NCI-H2227 (cell line): ENCODE results near the gene MYOCD.
"Not testable (repeated sequence)": the region's sequence is repeated elsewhere in the genome, so short reads cannot be mapped to it uniquely, and the experiment has no call there.

ENCODE experiments used
- DNase-seq: peaks from one replicate; lab custom pipeline; 2025; ENCODE audit not compliant: unreplicated experiment; lab: John Stamatoyannopoulos, UW

MYOCD gene, protein sequence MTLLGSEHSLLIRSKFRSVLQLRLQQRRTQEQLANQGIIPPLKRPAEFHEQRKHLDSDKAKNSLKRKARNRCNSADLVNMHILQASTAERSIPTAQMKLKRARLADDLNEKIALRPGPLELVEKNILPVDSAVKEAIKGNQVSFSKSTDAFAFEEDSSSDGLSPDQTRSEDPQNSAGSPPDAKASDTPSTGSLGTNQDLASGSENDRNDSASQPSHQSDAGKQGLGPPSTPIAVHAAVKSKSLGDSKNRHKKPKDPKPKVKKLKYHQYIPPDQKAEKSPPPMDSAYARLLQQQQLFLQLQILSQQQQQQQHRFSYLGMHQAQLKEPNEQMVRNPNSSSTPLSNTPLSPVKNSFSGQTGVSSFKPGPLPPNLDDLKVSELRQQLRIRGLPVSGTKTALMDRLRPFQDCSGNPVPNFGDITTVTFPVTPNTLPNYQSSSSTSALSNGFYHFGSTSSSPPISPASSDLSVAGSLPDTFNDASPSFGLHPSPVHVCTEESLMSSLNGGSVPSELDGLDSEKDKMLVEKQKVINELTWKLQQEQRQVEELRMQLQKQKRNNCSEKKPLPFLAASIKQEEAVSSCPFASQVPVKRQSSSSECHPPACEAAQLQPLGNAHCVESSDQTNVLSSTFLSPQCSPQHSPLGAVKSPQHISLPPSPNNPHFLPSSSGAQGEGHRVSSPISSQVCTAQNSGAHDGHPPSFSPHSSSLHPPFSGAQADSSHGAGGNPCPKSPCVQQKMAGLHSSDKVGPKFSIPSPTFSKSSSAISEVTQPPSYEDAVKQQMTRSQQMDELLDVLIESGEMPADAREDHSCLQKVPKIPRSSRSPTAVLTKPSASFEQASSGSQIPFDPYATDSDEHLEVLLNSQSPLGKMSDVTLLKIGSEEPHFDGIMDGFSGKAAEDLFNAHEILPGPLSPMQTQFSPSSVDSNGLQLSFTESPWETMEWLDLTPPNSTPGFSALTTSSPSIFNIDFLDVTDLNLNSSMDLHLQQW

DNA sequence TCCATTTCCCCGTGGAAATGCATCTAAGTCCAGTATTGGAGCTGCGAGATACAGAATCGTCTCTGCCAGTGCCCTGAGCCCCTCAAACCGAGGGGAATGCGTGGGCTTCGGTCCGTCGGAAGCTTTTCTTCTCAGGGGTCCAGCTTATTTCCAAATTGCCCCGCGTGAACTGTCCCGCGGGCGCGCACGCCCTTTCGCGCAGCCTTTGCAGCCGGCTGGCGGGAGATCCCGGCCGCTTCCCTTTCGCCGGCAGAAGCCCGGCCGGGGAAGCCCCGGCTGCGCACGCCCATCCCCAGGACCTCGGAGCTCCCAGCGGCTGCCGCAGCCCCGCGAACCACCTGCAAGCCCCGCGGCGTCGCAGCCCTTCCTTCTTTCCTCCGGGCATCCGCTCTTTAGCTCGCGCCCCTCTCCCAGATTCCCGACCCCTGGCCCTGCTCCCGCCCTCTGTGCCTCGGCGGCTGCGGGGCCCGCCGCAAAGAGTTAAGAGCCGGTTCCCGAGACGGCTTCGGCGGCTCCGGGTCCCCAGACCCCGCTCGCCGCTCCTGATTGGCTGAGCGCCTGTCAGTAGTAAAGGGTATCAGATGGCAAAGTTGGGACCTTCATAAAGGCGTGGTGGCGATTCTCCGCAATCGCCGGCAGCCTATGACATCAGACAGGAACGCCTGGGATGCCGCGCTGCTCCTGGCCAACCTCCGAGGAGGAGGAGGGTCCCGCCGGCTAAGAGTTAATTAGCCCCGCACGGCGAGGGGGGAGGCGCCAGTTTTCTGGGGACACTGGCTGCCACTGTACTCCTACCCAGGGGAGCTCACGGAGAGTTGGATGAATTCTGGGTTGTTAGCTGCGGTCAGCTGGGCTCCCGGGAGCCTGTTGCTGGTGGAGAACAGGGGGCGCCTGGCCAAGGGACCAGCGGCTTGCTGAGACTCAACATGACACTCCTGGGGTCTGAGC, at the start of gene MYOCD:
TSS of gene MYOCD (plus strand) at position 628 of the 948 bp plus-strand sequence. CDS start at position 927, 299 bp downstream.
- no peak for DNase-seq

DNA sequence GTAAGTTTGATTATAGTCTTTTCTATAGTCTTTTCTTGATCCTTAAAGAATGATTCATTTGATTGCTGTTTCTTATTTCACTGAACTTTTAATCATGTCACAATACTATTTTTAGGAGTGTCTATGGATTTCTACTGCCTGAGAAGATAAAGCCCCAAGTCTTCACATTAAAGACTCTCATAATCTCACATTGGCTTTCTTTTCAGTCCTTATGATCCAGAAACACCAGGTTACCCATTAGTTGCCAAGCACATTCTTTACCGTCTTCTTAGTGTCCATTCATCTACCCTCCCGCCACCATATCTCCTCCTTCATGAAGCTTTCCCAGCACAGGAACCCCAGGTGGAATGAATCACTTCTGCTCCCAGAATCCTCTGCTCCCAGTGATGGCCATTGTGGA, 49.5 kb upstream of the MYOCD start:
- DNase-seq, result no peak

DNA sequence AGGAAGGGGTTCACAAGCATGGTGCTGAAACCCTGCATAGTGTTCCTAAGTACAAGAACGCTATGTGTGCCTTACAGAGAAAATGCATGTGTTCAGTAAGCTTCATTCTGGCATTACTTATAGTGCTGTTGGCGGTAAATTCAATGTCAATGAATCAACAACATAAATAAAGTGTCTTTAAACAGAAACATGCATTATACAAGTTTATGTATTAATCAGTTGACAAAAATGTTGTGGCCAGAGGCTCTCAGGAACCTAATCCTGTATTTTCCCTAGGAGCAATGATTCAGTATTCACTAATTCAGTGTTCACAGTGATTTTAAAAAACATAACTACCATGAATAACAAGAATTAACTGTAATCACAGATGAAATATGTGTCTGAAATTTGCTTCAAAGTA, 47.1 kb upstream of the MYOCD start:
- no peak for DNase-seq

DNA sequence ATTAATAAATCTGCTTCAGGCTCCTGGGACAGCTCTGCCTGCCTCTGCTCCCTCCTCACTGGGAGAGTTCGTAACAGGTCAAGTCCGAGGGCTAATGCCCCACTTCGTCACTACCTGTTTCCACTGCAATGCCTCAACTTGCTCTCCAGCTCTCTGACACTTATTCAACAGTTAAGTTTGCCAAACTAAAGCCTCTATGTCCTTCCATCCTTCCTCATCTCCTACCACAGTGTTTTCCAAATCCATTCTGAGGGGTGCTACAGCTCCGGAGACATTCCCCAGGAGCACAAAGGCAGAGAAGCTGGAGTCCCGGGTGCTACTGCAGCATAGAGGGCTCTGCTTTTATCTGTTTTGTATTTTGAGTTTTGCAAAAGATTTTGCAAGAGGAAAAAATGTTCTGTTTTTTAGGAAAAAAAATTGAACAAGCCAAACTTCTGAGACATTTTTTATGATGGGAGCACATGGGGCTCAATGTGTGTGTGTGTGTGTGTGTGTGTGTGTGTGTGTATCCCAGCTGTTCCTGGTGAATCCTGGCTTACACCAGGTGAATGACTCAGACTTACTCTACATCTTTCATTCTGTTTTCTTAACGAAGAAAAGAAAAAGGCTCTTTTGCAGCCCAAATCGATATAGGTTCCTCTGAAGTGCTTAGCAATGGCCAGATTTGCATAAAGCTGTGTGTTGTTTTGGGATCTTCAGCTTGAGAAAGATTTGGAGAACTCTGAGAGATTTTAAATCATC, 46.1 kb upstream of the MYOCD start:
- DNase-seq, result no peak

DNA sequence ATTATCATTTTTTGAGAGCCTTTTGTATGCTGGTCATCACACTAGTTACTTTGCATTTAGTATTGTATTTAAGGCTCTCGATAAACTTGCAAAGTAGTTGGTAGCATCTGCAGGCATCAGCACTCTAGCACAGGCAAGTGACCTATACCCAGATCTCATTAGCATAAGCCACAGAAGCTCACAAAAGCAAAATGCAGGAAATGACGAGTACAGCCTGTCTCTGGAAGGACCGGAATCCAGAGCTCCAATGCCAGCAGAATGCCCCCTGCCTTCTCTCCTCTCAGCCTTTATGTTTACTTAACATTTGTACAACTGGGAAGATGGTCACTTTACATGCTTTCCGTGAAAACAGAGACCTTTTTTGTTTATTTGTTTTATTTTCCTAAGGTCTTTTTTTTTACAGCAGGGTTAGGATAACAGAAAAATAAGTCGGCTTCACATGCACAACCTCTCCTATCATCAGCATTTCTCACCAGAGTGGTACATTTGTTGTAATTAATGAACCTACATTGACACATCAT, 45.4 kb upstream of the MYOCD start:
- DNase-seq, result no peak

DNA sequence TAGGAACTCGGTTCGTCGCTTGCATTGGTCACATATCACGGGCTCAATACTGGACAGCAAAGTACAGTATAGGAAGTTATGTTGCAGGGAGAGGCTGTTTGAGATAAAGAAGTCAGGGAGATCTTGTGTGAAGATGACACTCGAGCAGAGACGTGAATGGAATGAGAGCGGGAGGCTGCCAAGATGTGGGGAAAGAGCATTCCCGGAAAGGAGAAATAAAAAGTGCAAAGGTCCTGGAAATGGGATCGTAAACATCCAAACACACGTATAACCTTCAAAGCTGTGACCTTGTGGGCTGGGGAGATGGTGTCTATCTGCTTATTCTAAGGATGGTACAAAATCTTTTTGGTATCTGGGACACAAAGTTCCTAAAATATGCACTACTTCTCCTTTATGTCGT, 43.0 kb upstream of the MYOCD start:
- DNase-seq, result no peak

DNA sequence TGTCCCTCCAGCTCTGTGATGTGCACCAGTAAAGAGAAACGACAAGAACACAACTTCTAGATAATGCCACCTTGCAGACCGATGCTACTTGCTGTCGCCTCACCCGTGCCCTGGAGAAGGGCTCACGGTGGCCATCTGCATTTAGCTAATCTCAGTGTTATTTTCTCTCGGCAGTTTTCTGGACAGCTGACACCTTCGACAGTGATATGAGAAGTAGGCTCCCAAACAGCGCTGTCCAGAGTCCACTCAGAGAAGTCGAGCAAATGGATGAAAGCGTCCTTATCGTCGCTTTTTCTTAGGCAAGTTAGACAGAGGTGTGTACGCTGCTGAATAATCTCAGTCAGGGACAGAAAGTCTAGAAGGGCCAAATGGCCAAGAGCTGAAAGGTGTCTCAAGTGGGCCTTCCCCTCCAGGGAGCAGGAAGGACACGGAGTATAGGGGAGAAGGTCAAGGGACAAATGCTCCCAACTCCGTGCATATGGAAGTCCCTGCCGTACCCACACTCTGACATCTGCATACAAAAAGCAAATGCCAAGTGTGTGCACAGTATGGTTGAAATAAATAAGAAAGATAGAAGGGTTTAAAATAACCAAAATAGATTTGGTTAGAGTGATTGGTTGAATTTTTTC, 42.4 kb upstream of the MYOCD start:
- no peak for DNase-seq

DNA sequence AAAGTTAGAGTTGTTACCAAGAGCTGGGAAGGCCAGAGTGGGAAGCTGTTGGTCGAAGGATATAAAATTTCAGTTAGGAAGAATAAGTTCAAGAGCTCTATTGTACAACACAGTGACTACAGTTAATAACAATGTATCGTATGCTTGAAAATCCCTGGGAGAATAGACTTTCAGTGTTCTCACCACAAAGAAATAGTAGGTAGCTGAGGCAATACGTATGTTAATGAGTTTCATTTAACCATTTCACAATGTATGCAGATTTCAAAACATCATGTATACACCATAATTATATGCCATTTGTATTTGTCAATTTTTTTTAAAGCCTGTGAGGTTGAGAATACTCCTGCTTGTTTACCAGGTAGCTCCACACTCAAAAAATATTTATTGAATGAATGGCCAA, 41.5 kb upstream of the MYOCD start:
- DNase-seq, result no peak

DNA sequence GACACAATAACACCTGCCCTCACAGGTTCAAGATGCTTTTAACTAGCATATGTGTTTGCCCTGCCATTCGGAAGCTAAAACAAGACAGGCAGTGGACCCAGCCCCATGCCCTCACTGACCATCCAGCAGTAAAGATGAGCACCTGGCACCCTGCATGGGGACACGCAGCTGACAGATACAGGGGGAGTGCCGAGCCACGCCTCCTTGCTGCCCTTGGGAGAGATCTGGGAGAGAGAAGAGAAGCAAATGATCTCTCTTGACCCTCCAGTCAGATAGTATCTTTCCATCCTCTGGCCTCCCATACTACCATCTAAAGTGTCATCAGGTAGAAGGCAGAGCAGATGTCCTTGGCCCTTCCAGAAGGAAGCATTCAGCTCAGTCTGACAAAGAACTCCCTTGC, 40.6 kb upstream of the MYOCD start:
- no peak for DNase-seq

DNA sequence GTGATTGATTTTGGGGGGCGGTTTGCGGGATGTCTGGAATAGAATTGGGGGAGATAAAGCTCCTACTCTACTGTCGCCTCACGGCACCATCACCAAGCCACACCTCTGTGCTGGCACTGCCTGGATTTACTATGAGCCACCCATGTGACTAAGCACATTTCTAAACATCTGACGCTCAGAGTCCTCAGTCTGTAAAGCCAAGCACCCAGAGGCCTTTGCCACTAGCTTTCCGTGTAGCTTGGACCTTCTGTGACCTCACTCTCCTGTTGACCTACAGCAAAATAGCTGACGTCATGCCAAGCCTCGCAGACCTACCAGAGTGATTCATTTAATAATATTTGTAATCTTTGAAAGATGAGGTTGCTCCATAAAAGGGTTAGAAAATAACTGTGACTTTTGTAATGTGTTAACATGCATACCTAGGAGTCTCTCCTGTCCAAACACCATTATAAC, 38.5 kb upstream of the MYOCD start:
- DNase-seq, result no peak

DNA sequence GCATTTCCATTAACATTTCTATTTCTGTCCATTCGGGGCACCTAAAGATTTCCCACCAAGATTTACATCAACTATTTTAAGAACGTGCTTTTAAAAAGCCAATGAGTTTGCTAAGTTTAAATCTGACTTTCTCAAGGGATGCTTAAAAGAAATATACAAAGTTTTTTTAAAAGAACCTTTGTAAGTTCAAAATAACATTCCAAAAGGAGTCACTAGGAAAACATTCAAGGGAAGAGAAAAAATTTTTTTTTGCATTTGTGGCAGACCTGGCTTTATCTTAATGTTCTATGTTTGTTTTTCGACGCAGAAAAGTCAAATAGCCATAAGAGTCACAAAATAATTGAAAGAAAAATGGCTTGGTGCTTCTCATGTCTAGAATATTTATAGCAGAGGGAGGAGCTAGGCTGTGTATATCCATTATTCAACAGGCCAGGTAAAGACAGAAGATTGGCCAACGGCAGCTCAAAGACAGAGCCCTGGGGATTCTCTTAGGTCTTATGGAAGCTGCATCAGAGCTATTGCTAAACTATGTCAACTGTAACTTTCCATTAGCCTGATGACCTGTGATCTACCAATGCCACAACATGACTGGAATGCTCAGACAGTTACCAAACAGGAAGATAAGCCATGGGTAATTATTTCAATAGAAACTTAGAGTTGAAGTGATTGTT, 37.8 kb upstream of the MYOCD start:
- no peak for DNase-seq

DNA sequence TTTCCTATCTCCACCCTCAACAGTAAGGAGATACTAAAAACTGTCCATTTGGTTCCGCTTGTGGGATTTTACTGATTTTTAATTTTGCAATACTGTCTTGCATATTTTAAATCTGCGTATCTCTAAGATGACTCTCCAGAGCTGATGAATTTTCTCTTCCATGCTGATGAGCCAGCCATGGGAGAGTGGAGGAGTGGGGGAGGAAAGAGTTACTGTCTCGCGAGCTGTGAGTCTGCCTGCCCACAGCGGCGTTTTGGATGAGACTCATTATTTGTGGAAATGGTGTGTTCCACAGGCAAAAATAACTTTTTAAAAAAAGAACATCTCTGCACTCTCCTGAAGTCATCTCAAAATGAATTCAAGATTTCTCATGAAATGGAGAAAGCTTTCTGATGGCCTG, 34.6 kb upstream of the MYOCD start:
- no peak for DNase-seq

DNA sequence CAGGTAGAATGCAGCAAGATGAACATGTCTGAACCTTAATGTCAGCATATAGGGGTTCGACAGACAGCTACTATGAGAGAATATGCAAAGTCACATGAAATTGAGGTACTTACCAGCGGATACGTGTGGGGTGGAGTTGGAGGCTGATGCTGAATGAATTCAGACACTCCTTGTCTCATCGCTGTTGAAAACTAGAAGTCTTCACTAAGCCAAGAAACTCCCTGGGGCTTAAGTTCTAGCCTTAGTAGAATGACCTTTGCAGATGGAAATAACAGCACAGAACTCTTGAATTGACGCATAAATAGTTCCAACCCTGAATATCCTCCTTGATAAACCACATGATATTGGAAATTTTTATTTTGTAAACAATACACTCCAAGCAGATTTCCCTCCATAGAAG, 32.9 kb upstream of the MYOCD start:
- no peak for DNase-seq

DNA sequence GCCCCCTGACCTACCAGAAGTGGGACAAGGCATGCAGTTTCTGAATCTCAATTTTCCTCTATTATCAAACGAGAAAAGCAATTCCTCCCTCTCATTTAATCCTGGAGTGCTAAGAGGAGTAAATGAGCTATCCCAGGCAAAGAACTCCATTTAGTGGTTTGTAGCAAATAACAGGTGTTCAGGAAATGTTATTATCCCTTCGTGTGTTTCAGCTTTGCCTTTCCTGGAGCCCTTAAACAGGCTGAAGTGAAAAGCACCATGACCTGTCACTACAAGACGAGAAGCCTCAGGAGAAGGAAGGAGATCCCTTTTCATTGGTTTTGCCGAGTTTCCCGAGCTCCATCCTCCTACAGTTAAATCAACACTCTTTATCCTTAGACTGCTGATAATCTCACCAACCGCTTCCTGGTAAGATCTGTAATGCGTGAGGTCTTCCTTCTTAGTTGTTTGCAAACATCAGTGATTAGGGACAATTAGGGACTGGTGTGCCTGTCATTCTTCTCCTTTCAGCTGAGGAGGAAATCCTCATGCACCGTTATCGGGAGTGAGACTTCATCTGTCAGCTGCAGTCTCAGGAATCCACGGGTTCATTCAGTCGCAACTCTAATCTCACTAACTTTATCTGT, 30.8 kb upstream of the MYOCD start:
- no peak for DNase-seq

DNA sequence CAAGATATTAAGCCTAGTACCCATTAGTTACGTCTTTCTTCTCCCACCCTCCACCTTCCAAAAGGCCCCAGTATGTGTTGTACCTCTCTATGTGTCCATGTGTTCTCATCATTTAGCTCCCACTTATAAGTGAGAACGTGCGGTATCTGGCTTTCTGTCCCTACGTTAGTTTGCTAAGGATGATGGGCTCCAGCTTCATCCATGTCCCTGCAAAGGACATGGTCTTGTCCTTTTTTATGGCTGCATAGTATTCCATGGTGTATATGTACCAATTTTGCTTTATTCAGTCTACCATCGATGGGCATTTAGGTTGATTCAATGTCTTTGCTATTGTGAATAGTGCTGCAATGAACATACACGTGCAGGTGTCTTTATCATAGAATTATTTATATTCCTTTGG, 29.7 kb upstream of the MYOCD start:
- DNase-seq, result not testable (repeated sequence)

DNA sequence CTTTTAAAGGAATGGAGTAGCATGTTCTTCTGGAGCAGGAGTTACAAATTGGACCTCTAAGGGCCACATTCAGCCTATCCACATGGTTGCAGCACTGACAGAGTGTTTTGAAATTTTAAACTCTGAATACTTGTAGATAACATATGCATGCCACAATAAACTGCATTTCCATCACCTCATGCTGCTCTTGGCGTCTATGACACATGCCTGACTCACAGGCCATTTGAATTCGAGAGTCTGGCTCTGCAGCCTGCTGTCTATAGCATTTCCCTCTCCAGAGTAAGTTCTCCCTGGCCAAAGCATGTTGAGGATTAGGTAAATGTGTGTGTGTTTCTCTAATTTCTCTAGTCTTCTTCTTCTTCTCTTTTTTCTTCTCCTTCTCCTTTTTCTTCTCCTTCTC, 28.7 kb upstream of the MYOCD start:
- no peak for DNase-seq

DNA sequence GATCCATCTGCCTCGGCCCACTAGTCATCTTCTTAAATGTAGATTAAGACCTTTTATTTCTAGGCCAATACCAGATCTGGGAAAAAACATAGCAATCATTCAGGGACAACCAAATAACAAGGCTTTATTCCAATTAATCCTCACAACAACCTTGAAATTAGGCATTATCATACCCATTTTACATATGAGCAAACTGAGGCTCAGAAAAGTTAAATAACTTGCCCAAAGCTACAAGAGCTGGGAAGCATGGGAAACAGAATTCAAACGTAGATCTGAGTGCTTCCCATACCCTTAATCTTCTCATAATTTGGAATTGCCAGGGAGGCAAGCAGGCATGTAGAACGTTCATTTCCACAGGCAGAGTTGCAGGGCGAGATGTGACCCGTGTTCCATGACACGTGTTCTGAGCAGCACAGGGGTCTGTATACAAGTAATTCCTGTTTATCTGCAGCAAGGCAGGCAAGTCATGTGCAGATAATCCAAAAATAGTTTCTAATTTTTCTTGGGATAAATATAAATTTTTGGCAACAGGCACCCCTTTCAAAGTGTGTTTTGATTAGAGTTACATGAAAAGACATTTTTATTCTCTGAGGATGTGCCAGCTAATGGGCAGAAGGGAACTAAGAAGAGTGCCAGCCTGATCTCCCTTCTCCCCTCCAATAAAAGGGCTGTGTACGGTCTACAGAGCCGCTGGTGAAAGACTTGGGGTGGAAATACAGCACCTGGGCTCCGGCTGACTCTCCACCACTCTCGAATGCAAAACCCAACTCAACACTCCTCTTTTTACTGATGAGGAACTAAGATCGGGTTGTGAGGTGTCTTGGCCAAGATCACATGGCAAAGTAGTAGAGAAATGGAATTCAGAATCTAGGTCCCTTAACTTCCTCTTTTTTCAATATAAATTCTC, 27.7 kb upstream of the MYOCD start:
- DNase-seq, result no peak
